Measurements from ENCODE around the gene PCSK7. TPM values are rescaled to one million over a fixed set of nuclear protein-coding genes. Genes with fewer than 3 reads are reported as not detected.
A peak's percentile ranks its signal among the peaks of the same experiment; 100 is the strongest.
"Not testable (repeated sequence)": the region's sequence is repeated elsewhere in the genome, so short reads cannot be mapped to it uniquely, and the experiment has no call there.

Gene PCSK7
- polyA plus RNA-seq, 3 donors = 18.5 to 20.1 (median 19.2) TPM

GRCh38 chr11:117183724-117184349 lies 48.0 kb downstream of the PCSK7 start:
- DNase-seq (ENCODE audit: low read depth in 3 of 3, low spot score in 2 of 3) = no peak

- not testable (repeated sequence) for DNase-seq (ENCODE audit: low read depth in 3 of 3, low spot score in 2 of 3)
Observed at GRCh38 chr11:117183178-117183577, 48.7 kb downstream of the PCSK7 start.

GRCh38 chr11:117182551-117182935 lies 49.3 kb downstream of the PCSK7 start:
- no peak for DNase-seq (ENCODE audit: low read depth in 3 of 3, low spot score in 2 of 3)

GRCh38 chr11:117181586-117182550 lies 50.0 kb downstream of the PCSK7 start:
- no peak for DNase-seq (ENCODE audit: low read depth in 3 of 3, low spot score in 2 of 3)

GRCh38 chr11:117180661-117181585 lies 51.0 kb downstream of the PCSK7 start:
- no peak for DNase-seq (ENCODE audit: low read depth in 3 of 3, low spot score in 2 of 3)

- no peak for DNase-seq (ENCODE audit: low read depth in 3 of 3, low spot score in 2 of 3)
Observed at GRCh38 chr11:117180020-117180419, 51.9 kb downstream of the PCSK7 start.

- DNase-seq (ENCODE audit: low read depth in 3 of 3, low spot score in 2 of 3) = no peak
Observed at GRCh38 chr11:117179048-117179999, 52.5 kb downstream of the PCSK7 start.

- peak; percentile 86 to 92 (median 90) for DNase-seq (ENCODE audit: low read depth in 3 of 3, low spot score in 2 of 3)
Observed at GRCh38 chr11:117178210-117179034, 53.5 kb downstream of the PCSK7 start, which contains the start of gene SIDT2. Gene SIDT2, plus strand, starts transcription at chr11:117178743. Its CDS starts 521 bp downstream, at chr11:117179264.

GRCh38 chr11:117177534-117178209 lies 54.2 kb downstream of the PCSK7 start:
- no peak for DNase-seq (ENCODE audit: low read depth in 3 of 3, low spot score in 2 of 3)

- no peak for DNase-seq (ENCODE audit: low read depth in 3 of 3, low spot score in 2 of 3)
Observed at GRCh38 chr11:117176186-117176585, 55.7 kb downstream of the PCSK7 start.

GRCh38 chr11:117175781-117176180 lies 56.1 kb downstream of the PCSK7 start:
- DNase-seq (ENCODE audit: low read depth in 3 of 3, low spot score in 2 of 3) = no peak

- no peak for DNase-seq (ENCODE audit: low read depth in 3 of 3, low spot score in 2 of 3)
Observed at GRCh38 chr11:117175104-117175503, 56.8 kb downstream of the PCSK7 start.

GRCh38 chr11:117172724-117173421 lies 59.0 kb downstream of the PCSK7 start:
- no peak for DNase-seq (ENCODE audit: low read depth in 3 of 3, low spot score in 2 of 3)

GRCh38 chr11:117171404-117172061 lies 60.3 kb downstream of the PCSK7 start:
- no peak for DNase-seq (ENCODE audit: low read depth in 3 of 3, low spot score in 2 of 3)

GRCh38 chr11:117171007-117171403 lies 60.9 kb downstream of the PCSK7 start:
- no peak for DNase-seq (ENCODE audit: low read depth in 3 of 3, low spot score in 2 of 3)

- DNase-seq (ENCODE audit: low read depth in 3 of 3, low spot score in 2 of 3) = peak in 1 of 3 donors; percentile 49
Observed at GRCh38 chr11:117170210-117170609, 61.7 kb downstream of the PCSK7 start.

GRCh38 chr11:117169736-117170135 lies 62.1 kb downstream of the PCSK7 start:
- DNase-seq (ENCODE audit: low read depth in 3 of 3, low spot score in 2 of 3) = no peak

Measured in right renal cortex interstitium (tissue), 3 donors.